Epithelial cell of esophagus (primary cell): ENCODE data around the gene WNT10A.
"Not testable (repeated sequence)": the region's sequence is repeated elsewhere in the genome, so short reads cannot be mapped to it uniquely, and the experiment has no call there.

Experiments
- DNase-seq: peaks from one replicate; pipeline ENCODE4 v3.0.0; 2010; ENCODE audit warnings: low read depth
- H3K4me3 ChIP-seq: 2 replicates; pipeline ENCODE4 v1.5.1; 2011; ENCODE audit warnings: mild to moderate bottlenecking, low read length, control low read depth
- TF ChIP-seq, protein P1 (sequence below): IDR thresholded peaks from 2 replicates; pipeline ENCODE4 v1.5.1; 2011; ENCODE audit warnings: low read depth, mild to moderate bottlenecking, low read length, control low read depth, inconsistent platforms; ENCODE audit not compliant: insufficient read depth; ENCODE audit errors: missing control alignments

WNT10A gene

DNA sequence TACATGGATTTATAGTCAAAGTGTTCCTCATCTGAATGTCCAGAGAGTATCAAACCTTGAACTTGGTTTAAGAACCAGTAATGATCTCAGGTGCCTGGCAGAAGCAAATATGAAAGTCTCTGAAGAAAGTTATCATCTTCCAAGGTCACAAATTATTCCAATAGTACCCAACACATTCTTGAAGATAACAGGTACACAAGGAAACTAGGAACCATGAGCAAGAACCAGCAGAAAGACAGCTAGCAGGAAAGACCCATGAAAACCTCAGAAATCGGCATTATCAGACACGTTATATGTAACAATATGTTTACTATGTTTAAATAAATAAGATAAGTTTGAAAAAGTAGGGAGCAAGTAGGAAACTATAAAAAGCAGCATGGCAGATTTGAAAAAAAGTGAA lies 43.2 kb upstream of the WNT10A start:
- H3K4me3 ChIP-seq, result no peak overlapping the region
- TF ChIP-seq, protein P1, sequence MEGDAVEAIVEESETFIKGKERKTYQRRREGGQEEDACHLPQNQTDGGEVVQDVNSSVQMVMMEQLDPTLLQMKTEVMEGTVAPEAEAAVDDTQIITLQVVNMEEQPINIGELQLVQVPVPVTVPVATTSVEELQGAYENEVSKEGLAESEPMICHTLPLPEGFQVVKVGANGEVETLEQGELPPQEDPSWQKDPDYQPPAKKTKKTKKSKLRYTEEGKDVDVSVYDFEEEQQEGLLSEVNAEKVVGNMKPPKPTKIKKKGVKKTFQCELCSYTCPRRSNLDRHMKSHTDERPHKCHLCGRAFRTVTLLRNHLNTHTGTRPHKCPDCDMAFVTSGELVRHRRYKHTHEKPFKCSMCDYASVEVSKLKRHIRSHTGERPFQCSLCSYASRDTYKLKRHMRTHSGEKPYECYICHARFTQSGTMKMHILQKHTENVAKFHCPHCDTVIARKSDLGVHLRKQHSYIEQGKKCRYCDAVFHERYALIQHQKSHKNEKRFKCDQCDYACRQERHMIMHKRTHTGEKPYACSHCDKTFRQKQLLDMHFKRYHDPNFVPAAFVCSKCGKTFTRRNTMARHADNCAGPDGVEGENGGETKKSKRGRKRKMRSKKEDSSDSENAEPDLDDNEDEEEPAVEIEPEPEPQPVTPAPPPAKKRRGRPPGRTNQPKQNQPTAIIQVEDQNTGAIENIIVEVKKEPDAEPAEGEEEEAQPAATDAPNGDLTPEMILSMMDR, result no peak
- no peak for DNase-seq

DNA sequence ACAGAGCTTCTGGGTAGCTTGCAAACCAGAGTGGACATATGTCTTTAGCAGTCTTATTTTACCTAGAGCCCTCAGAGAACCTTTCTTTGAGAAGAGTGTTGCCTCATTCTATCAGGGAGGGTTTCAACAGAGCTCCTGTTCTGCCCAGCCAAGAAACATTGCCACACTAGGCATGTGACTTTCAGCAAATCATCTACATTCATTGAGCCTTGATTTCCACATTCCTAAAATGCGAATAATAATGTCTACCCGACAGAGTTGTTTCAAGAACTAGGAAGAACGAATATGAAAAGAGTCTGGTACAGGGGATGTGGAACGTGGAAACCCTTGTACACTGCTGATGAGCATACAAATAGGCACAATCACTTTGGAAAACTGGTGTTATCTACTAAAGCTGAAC lies 41.2 kb upstream of the WNT10A start:
- no peak overlapping the region for H3K4me3 ChIP-seq
- TF ChIP-seq, protein P1, result no peak
- peak; percentile 78 for DNase-seq

DNA sequence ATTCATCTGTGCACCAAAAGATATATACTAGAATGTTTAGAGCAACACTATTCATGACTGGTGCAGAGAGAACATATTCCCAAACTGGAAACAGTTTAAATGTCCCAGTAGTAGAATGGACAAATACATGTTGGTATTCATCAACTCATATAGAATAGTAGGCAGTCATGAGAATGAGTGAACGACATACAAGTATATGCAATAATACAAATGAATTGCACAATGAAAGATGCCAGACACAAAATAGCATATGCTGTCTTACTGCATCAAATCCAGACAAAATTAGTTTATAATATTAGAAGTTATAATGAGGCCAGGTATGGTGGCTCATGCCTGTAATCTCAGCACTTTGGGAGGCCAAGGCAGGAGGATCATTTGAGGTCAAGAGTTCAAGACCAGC lies 40.8 kb upstream of the WNT10A start:
- no peak overlapping the region for H3K4me3 ChIP-seq
- TF ChIP-seq, protein P1, result no peak
- no peak for DNase-seq

DNA sequence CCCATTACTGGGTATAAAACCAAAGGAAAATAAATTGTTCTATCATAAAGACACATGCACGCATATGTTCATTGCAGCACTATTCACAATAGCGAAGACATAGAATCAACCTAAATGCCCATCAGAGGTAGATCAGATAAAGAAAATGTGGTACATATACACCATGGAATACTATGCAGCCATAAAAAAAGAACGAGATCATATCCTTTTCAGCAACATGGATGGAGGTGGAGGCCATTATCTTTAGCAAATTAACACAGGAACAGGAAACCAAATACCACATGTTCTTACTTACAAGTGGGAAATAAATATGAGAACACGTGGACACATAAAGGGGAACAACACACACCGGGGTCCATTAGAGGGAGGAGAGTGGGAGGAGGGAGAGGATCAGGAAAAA lies 36.3 kb upstream of the WNT10A start:
- DNase-seq, result not testable (repeated sequence)

DNA sequence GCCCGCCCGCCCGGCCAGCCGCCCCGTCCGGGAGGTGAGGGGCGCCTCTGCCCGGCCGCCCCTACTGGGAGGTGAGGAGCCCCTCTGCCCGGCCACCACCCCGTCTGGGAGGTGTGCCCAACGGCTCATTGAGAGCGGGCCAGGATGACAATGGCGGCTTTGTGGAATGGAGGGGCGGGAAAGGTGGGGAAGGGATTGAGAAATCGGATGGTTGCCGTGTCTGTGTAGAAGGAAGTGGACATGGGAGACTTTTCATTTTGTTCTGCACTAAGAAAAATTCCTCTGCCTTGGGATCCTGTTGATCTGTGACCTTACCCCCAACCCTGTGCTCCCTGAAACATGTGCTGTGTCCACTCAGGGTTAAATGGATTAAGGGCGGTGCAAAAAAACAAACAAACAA lies 33.7 kb upstream of the WNT10A start:
- not testable (repeated sequence) for DNase-seq, H3K4me3 ChIP-seq

More for the DNA sequence above, 36.3 kb upstream of the WNT10A start:
- not testable (repeated sequence) for H3K4me3 ChIP-seq

DNA sequence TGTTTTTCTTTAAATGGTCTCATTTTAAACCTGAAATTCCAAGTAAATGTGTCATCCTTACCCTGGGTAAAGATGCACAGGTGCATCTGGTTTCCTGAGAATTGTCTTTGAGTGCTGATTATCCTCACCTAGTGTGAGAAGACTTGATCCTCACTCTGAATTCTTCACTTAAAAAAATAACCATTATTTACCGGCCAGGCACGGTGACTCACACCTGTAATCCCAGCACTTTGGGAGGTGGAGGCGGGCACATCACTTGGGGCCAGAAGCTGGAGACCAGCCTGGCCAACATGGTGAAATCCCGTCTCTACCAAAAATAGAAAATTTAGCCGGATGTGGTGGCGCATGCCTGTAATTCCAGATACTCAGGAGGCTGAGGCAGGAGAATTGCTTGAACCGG lies 30.9 kb upstream of the WNT10A start:
- no peak overlapping the region for H3K4me3 ChIP-seq
- TF ChIP-seq, protein P1, result no peak
- peak; percentile 58 for DNase-seq

DNA sequence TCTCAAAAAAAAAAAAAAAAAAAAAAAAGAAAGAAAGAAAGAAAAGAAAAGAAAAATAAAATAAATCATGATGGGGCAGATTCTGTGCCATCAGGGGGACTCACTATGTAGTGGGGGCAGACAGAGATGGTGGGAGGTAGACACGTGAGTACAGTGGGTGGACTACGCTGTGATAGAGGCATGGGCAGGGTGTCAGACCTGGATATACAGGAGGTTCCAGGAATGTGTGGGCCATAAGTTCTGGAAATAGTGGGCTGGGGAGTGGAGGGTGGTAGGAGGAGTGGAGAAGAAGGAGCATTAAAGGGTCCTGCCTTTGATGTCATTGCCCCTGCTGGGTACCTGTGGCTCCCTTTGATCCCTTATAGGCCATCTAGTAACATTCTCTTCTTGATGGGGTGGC lies 29.9 kb upstream of the WNT10A start:
- no peak overlapping the region for H3K4me3 ChIP-seq
- TF ChIP-seq, protein P1, result no peak
- no peak for DNase-seq

DNA sequence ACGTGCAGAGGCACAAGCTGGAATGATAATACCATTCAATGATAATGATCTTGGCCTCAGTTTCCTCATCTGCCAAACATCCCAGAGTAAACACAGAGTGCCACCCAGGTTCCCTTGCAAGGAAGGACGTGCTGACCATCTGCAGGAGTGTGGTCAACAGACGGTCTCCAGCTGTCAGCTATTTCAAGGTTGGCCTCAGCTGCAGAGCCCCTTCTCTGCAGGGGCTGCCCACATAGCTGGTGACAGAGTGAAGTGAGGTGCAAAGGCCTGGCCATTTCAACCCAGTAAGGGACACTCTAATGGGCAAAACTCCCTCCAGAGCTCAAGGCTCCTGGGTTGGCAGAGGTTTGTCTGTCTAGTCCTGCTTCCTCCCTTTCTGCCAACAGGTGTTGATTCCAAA lies 29.4 kb upstream of the WNT10A start:
- TF ChIP-seq, protein P1, result no peak
- no peak for DNase-seq
- H3K4me3 ChIP-seq, result no peak overlapping the region
